ENCODE results near the gene ABCC6.
"Not testable (repeated sequence)": the region's sequence is repeated elsewhere in the genome, so short reads cannot be mapped to it uniquely, and the experiment has no call there.

GRCh38 chr16:16222850-16223661 lies at the start of gene ABCC6:
- not testable (repeated sequence) for TF ChIP-seq EGR1 (IDR thresholded peaks at IDR 0.05; ENCODE audit: borderline replicate concordance in 1 of 2, low read depth in 2 of 2, low read length in 2 of 2); MAX (IDR thresholded peaks at IDR 0.05; ENCODE audit: low read depth, low read length); ZSCAN29 (IDR thresholded peaks at IDR 0.05); ZNF384 (IDR thresholded peaks at IDR 0.05; ENCODE audit: borderline replicate concordance, low read depth, low read length); CTCF (IDR thresholded peaks at IDR 0.05 in 2 of 3, conservative IDR thresholded peaks at IDR 0.05 in 1 of 3; ENCODE audit: control insufficient read depth in 2 of 3, extremely low read depth in 1 of 3, insufficient read depth in 1 of 3, low read depth in 3 of 3, low read length in 3 of 3)

Measured in GM12878 (cell line).